Measurements from ENCODE around the gene ARHGAP25. TPM values are rescaled to one million over a fixed set of nuclear protein-coding genes. Genes with fewer than 3 reads are reported as not detected.

ARHGAP25 gene
- polyA plus RNA-seq, 1 donor (not counting 4 experiments of a cell fraction or from before 2014, with no cell fraction given): 25.3 TPM

- no peaks in the 10 kb centered on the region for H3K27me3 ChIP-seq (ENCODE audit: control insufficient read depth, extremely low read depth, insufficient read depth, low read length)
- FAIRE-seq (peak; percentile 98), DNase-seq (ENCODE audit: low read depth, low spot score) (peak; percentile 53)
- no peak overlapping the region for H2AFZ ChIP-seq (ENCODE audit: control insufficient read depth, low read length)
- peak overlapping the region; percentile 5 for H3K9ac ChIP-seq (ENCODE audit: control insufficient read depth, extremely low read depth, insufficient read depth, low read length)
- peaks cover 1 to 14% of the 10 kb centered on the region in 2 experiments for H3K36me3 ChIP-seq (ENCODE audit: control insufficient read depth in 2 of 2, extremely low read depth in 1 of 2, insufficient read depth in 2 of 2, low read length in 2 of 2)
- H3K27ac ChIP-seq (ENCODE audit: control insufficient read depth, insufficient read depth, low read length): peak overlapping the region; percentile 73
- H3K9me3 ChIP-seq (ENCODE audit: control insufficient read depth, low read depth, low read length): no peaks in the 10 kb centered on the region
- dilution Hi-C loops (cut with MboI; ENCODE audit: extremely low pct_ligation_motif_present, low sequenced_read_pairs): no loop called here
- no peaks in the 10 kb centered on the region for H4K20me1 ChIP-seq (ENCODE audit: control insufficient read depth, extremely low read depth, insufficient read depth, low read length)
- peak overlapping the region; percentile 71 for H3K4me2 ChIP-seq (ENCODE audit: control insufficient read depth, extremely low read depth, insufficient read depth, low read depth, low read length)
- H3K4me1 ChIP-seq (ENCODE audit: control insufficient read depth, extremely low read depth, insufficient read depth, low read length): peaks cover 65% of the 10 kb centered on the region
- H3K79me2 ChIP-seq (ENCODE audit: control insufficient read depth, insufficient read depth, low read length): peaks cover 3% of the 10 kb centered on the region
- H3K9me1 ChIP-seq (ENCODE audit: control insufficient read depth, extremely low read depth, insufficient read depth, low read length): no peaks in the 10 kb centered on the region
- TF ChIP-seq, protein P1, sequence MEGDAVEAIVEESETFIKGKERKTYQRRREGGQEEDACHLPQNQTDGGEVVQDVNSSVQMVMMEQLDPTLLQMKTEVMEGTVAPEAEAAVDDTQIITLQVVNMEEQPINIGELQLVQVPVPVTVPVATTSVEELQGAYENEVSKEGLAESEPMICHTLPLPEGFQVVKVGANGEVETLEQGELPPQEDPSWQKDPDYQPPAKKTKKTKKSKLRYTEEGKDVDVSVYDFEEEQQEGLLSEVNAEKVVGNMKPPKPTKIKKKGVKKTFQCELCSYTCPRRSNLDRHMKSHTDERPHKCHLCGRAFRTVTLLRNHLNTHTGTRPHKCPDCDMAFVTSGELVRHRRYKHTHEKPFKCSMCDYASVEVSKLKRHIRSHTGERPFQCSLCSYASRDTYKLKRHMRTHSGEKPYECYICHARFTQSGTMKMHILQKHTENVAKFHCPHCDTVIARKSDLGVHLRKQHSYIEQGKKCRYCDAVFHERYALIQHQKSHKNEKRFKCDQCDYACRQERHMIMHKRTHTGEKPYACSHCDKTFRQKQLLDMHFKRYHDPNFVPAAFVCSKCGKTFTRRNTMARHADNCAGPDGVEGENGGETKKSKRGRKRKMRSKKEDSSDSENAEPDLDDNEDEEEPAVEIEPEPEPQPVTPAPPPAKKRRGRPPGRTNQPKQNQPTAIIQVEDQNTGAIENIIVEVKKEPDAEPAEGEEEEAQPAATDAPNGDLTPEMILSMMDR (optimal IDR thresholded peaks at IDR 0.05 in 1 of 3, IDR thresholded peaks at IDR 0.05 in 1 of 3, conservative IDR thresholded peaks at IDR 0.05 in 1 of 3; ENCODE audit: extremely low read depth in 1 of 3, insufficient read depth in 2 of 3, low read length in 3 of 3): no peak
- TF ChIP-seq EZH2 (IDR thresholded peaks at IDR 0.05; ENCODE audit: low read length): no peak
- no peak overlapping the region for H3K4me3 ChIP-seq (ENCODE audit: control insufficient read depth in 2 of 3, extremely low read depth in 1 of 3, insufficient read depth in 2 of 3, low read depth in 1 of 3, low read length in 3 of 3)
Observed at GRCh38 chr2:68807821-68808266, 73.2 kb downstream of the ARHGAP25 start.

DNA sequence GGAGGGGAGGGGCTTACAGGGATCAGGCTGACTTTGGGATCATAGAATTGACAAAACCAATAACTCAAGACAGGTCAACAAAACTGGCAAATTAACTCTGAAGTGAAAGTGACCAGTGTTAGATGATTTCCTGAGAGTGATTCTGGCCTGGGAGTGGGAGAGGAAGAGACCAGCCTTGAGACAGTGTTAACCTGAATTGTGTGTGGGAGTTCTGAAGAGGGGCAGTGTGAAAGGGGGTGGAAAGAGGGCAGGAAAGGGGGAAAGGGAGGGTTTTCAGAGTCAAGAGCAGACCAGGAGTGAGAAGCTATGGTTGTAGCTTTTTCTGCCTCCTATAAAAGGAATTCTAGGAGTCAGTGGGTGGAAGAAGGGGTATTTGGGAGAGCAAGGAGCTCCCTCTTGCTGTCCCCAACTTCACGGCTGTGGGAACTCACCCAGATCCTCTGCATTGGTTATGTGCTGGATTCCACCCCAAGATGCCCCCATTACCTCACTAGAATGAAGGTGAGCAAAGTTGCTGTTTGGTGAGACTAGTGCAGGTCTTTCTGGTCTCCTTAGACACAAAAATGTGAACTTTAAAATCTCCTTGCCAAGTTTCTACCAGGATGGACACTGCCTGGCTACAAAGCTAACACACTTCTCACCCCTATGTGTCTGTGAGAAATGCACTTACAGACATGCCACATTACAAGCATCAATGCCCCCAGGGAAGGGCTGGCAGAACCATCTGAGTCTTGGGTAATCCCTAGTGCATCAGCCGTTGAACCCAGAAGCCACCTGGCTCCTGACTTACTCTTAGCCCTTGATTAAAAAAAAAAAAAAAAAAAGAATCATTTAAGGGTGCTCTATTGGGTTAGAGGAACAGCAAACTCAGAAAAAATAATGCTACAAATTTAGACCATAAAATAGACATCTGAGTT lies 75.0 kb downstream of the ARHGAP25 start:
- Histone ChIP-seq H3K9ac (ENCODE audit: control insufficient read depth, extremely low read depth, insufficient read depth, low read length) (peak overlapping the region; percentile 16), H3K4me2 (ENCODE audit: control insufficient read depth, extremely low read depth, insufficient read depth, low read depth, low read length) (peak overlapping the region; percentile 39), H3K9me3 (ENCODE audit: control insufficient read depth, low read depth, low read length) (no peaks in the 10 kb centered on the region), H4K20me1 (ENCODE audit: control insufficient read depth, extremely low read depth, insufficient read depth, low read length) (no peaks in the 10 kb centered on the region), H3K9me1 (ENCODE audit: control insufficient read depth, extremely low read depth, insufficient read depth, low read length) (no peaks in the 10 kb centered on the region), H3K27ac (ENCODE audit: control insufficient read depth, insufficient read depth, low read length) (peak overlapping the region; percentile 51), H3K27me3 (ENCODE audit: control insufficient read depth, extremely low read depth, insufficient read depth, low read length) (no peaks in the 10 kb centered on the region), H3K79me2 (ENCODE audit: control insufficient read depth, insufficient read depth, low read length) (peaks cover 3% of the 10 kb centered on the region), H3K4me1 (ENCODE audit: control insufficient read depth, extremely low read depth, insufficient read depth, low read length) (peaks cover 68% of the 10 kb centered on the region), H3K4me3 (ENCODE audit: control insufficient read depth in 2 of 3, extremely low read depth in 1 of 3, insufficient read depth in 2 of 3, low read depth in 1 of 3, low read length in 3 of 3) (no peak overlapping the region), H2AFZ (ENCODE audit: control insufficient read depth, low read length) (no peak overlapping the region), H3K36me3 (ENCODE audit: control insufficient read depth in 2 of 2, extremely low read depth in 1 of 2, insufficient read depth in 2 of 2, low read length in 2 of 2) (peaks cover 5 to 16% of the 10 kb centered on the region in 2 experiments)
- FAIRE-seq (peak; percentile 79), DNase-seq (ENCODE audit: low read depth, low spot score) (peak; percentile 81)
- TF ChIP-seq EZH2 (IDR thresholded peaks at IDR 0.05; ENCODE audit: low read length): no peak
- TF ChIP-seq, protein P1 (optimal IDR thresholded peaks at IDR 0.05 in 1 of 3, IDR thresholded peaks at IDR 0.05 in 1 of 3, conservative IDR thresholded peaks at IDR 0.05 in 1 of 3; ENCODE audit: extremely low read depth in 1 of 3, insufficient read depth in 2 of 3, low read length in 3 of 3): no peak
- dilution Hi-C loops (cut with MboI; ENCODE audit: extremely low pct_ligation_motif_present, low sequenced_read_pairs): no loop called here

Data from keratinocyte (primary cell).